Measurements from ENCODE around the gene PAX7. TPM values are rescaled to one million over a fixed set of nuclear protein-coding genes. Genes with fewer than 3 reads are reported as not detected.

PAX7 gene
- total and polyA plus RNA-seq, 5 donors from 2014 or later = not detected

- H3K36me3 Mint-ChIP-seq = no peaks in the 10 kb centered on the region
- Histone ChIP-seq H3K27me3 (ENCODE audit: control insufficient read depth, insufficient read depth, low read length) (no peaks in the 10 kb centered on the region), H3K4me1 (ENCODE audit: control insufficient read depth, insufficient read depth, low read length, poor library complexity, severe bottlenecking) (no peaks in the 10 kb centered on the region), H3K27ac (ENCODE audit: insufficient read depth, low read length, poor library complexity, severe bottlenecking) (no peak overlapping the region), H3K9me3 (ENCODE audit: control insufficient read depth in 2 of 2, low read length in 2 of 2) (no peaks in the 10 kb centered on the region), H3K36me3 (ENCODE audit: control insufficient read depth, insufficient read depth, low read length) (no peaks in the 10 kb centered on the region), H3K4me3 (ENCODE audit: low read depth, low read length) (no peak overlapping the region)
- no peaks in the 10 kb centered on the region for H3K4me1 Mint-ChIP-seq
- H3K27ac Mint-ChIP-seq = no peak overlapping the region
- H3K4me3 Mint-ChIP-seq = no peak overlapping the region
- ATAC-seq (ENCODE audit: low read depth in 2 of 2) (no peak), DNase-seq (no peak)
- H3K9me3 Mint-ChIP-seq = peaks cover 0 to 2% (median 0%) of the 10 kb centered on the region in 7 donors
- H3K27me3 Mint-ChIP-seq = peaks cover 11% of the 10 kb centered on the region
These were observed 22.1 kb upstream of the PAX7 start for GRCh38 chr1:18608534-18608933.

GRCh38 chr1:18611311-18611710 is 19.3 kb upstream of the PAX7 start:
- no peaks in the 10 kb centered on the region for H3K36me3 Mint-ChIP-seq
- H3K27ac Mint-ChIP-seq = no peak overlapping the region
- peaks cover 2% of the 10 kb centered on the region for H3K27me3 ChIP-seq (ENCODE audit: control insufficient read depth, insufficient read depth, low read length)
- peaks cover 29% of the 10 kb centered on the region for H3K27me3 Mint-ChIP-seq
- no peak overlapping the region for H3K4me3 ChIP-seq (ENCODE audit: low read depth, low read length)
- H3K4me1 ChIP-seq (ENCODE audit: control insufficient read depth, insufficient read depth, low read length, poor library complexity, severe bottlenecking) = no peaks in the 10 kb centered on the region
- no peak overlapping the region for H3K4me3 Mint-ChIP-seq
- DNase-seq (no peak), ATAC-seq (ENCODE audit: low read depth in 2 of 2) (no peak)
- H3K27ac ChIP-seq (ENCODE audit: insufficient read depth, low read length, poor library complexity, severe bottlenecking) = no peak overlapping the region
- H3K4me1 Mint-ChIP-seq = no peaks in the 10 kb centered on the region
- H3K9me3 Mint-ChIP-seq = peaks cover 0 to 2% (median 0%) of the 10 kb centered on the region in 7 donors
- no peaks in the 10 kb centered on the region for H3K9me3 ChIP-seq (ENCODE audit: control insufficient read depth in 2 of 2, low read length in 2 of 2)
- H3K36me3 ChIP-seq (ENCODE audit: control insufficient read depth, insufficient read depth, low read length) = no peaks in the 10 kb centered on the region

GRCh38 chr1:18612073-18612472 is 18.6 kb upstream of the PAX7 start:
- H3K27ac ChIP-seq (ENCODE audit: insufficient read depth, low read length, poor library complexity, severe bottlenecking) = no peak overlapping the region
- peaks cover 0 to 2% (median 0%) of the 10 kb centered on the region in 7 donors for H3K9me3 Mint-ChIP-seq
- no peak overlapping the region for H3K27ac Mint-ChIP-seq
- no peaks in the 10 kb centered on the region for H3K36me3 ChIP-seq (ENCODE audit: control insufficient read depth, insufficient read depth, low read length)
- no peaks in the 10 kb centered on the region for H3K9me3 ChIP-seq (ENCODE audit: control insufficient read depth in 2 of 2, low read length in 2 of 2)
- H3K4me3 Mint-ChIP-seq = no peak overlapping the region
- DNase-seq (no peak), ATAC-seq (ENCODE audit: low read depth in 2 of 2) (no peak)
- no peak overlapping the region for H3K4me3 ChIP-seq (ENCODE audit: low read depth, low read length)
- H3K4me1 ChIP-seq (ENCODE audit: control insufficient read depth, insufficient read depth, low read length, poor library complexity, severe bottlenecking) = no peaks in the 10 kb centered on the region
- peaks cover 29% of the 10 kb centered on the region for H3K27me3 Mint-ChIP-seq
- H3K27me3 ChIP-seq (ENCODE audit: control insufficient read depth, insufficient read depth, low read length) = peaks cover 2% of the 10 kb centered on the region
- no peaks in the 10 kb centered on the region for H3K36me3 Mint-ChIP-seq
- no peaks in the 10 kb centered on the region for H3K4me1 Mint-ChIP-seq

GRCh38 chr1:18614069-18614735 is 16.4 kb upstream of the PAX7 start:
- Mint-ChIP-seq H3K4me3 (no peak overlapping the region), H3K27ac (no peak overlapping the region), H3K27me3 (peaks cover 25% of the 10 kb centered on the region), H3K4me1 (no peaks in the 10 kb centered on the region), H3K9me3 (peaks cover 0 to 2% (median 0%) of the 10 kb centered on the region in 7 donors), H3K36me3 (no peaks in the 10 kb centered on the region)
- ATAC-seq (ENCODE audit: low read depth in 2 of 2) (no peak), DNase-seq (no peak)
- Histone ChIP-seq H3K4me1 (ENCODE audit: control insufficient read depth, insufficient read depth, low read length, poor library complexity, severe bottlenecking) (no peaks in the 10 kb centered on the region), H3K9me3 (ENCODE audit: control insufficient read depth in 2 of 2, low read length in 2 of 2) (no peaks in the 10 kb centered on the region), H3K27me3 (ENCODE audit: control insufficient read depth, insufficient read depth, low read length) (peaks cover 2% of the 10 kb centered on the region), H3K4me3 (ENCODE audit: low read depth, low read length) (no peak overlapping the region), H3K27ac (ENCODE audit: insufficient read depth, low read length, poor library complexity, severe bottlenecking) (no peak overlapping the region), H3K36me3 (ENCODE audit: control insufficient read depth, insufficient read depth, low read length) (no peaks in the 10 kb centered on the region)

GRCh38 chr1:18618546-18619466 is 11.8 kb upstream of the PAX7 start:
- no peaks in the 10 kb centered on the region for H3K4me1 Mint-ChIP-seq
- no peak overlapping the region for H3K27ac Mint-ChIP-seq
- no peak overlapping the region for H3K27ac ChIP-seq (ENCODE audit: insufficient read depth, low read length, poor library complexity, severe bottlenecking)
- H3K27me3 Mint-ChIP-seq = peaks cover 36% of the 10 kb centered on the region
- H3K36me3 Mint-ChIP-seq = no peaks in the 10 kb centered on the region
- H3K27me3 ChIP-seq (ENCODE audit: control insufficient read depth, insufficient read depth, low read length) = peaks cover 2% of the 10 kb centered on the region
- no peak overlapping the region for H3K4me3 ChIP-seq (ENCODE audit: low read depth, low read length)
- no peaks in the 10 kb centered on the region for H3K36me3 ChIP-seq (ENCODE audit: control insufficient read depth, insufficient read depth, low read length)
- no peaks in the 10 kb centered on the region for H3K4me1 ChIP-seq (ENCODE audit: control insufficient read depth, insufficient read depth, low read length, poor library complexity, severe bottlenecking)
- no peak for ATAC-seq (ENCODE audit: low read depth in 2 of 2)
- no peak overlapping the region for H3K4me3 Mint-ChIP-seq
- DNase-seq = no peak
- H3K9me3 ChIP-seq (ENCODE audit: control insufficient read depth in 2 of 2, low read length in 2 of 2) = no peaks in the 10 kb centered on the region
- peaks cover 0 to 4% (median 0%) of the 10 kb centered on the region in 7 donors for H3K9me3 Mint-ChIP-seq

GRCh38 chr1:18619467-18619835 is 11.2 kb upstream of the PAX7 start:
- Mint-ChIP-seq H3K9me3 (peaks cover 0 to 4% (median 0%) of the 10 kb centered on the region in 7 donors), H3K36me3 (no peaks in the 10 kb centered on the region), H3K27me3 (peaks cover 35% of the 10 kb centered on the region), H3K27ac (no peak overlapping the region), H3K4me1 (no peaks in the 10 kb centered on the region), H3K4me3 (no peak overlapping the region)
- Histone ChIP-seq H3K27me3 (ENCODE audit: control insufficient read depth, insufficient read depth, low read length) (no peaks in the 10 kb centered on the region), H3K9me3 (ENCODE audit: control insufficient read depth in 2 of 2, low read length in 2 of 2) (no peaks in the 10 kb centered on the region), H3K27ac (ENCODE audit: insufficient read depth, low read length, poor library complexity, severe bottlenecking) (no peak overlapping the region), H3K4me1 (ENCODE audit: control insufficient read depth, insufficient read depth, low read length, poor library complexity, severe bottlenecking) (no peaks in the 10 kb centered on the region), H3K36me3 (ENCODE audit: control insufficient read depth, insufficient read depth, low read length) (no peaks in the 10 kb centered on the region), H3K4me3 (ENCODE audit: low read depth, low read length) (no peak overlapping the region)
- ATAC-seq (ENCODE audit: low read depth in 2 of 2) = no peak
- no peak for DNase-seq

- no peak overlapping the region for H3K4me3 ChIP-seq (ENCODE audit: low read depth, low read length)
- Mint-ChIP-seq H3K27me3 (peaks cover 84% of the 10 kb centered on the region), H3K4me1 (peaks cover 0 to 18% (median 5%) of the 10 kb centered on the region in 4 donors), H3K27ac (no peak overlapping the region), H3K4me3 (no peak overlapping the region), H3K9me3 (peaks cover 0 to 6% (median 0%) of the 10 kb centered on the region in 7 donors), H3K36me3 (no peaks in the 10 kb centered on the region)
- ATAC-seq (ENCODE audit: low read depth in 2 of 2) (no peak), DNase-seq (no peak)
- H3K27ac ChIP-seq (ENCODE audit: insufficient read depth, low read length, poor library complexity, severe bottlenecking) = no peak overlapping the region
- no peaks in the 10 kb centered on the region for H3K9me3 ChIP-seq (ENCODE audit: control insufficient read depth in 2 of 2, low read length in 2 of 2)
- peaks cover 2% of the 10 kb centered on the region for H3K4me1 ChIP-seq (ENCODE audit: control insufficient read depth, insufficient read depth, low read length, poor library complexity, severe bottlenecking)
- H3K27me3 ChIP-seq (ENCODE audit: control insufficient read depth, insufficient read depth, low read length) = peaks cover 10% of the 10 kb centered on the region
- H3K36me3 ChIP-seq (ENCODE audit: control insufficient read depth, insufficient read depth, low read length) = no peaks in the 10 kb centered on the region
These were observed 2.1 kb upstream of the PAX7 start for GRCh38 chr1:18628511-18628910.
